ENCODE data around the gene AKR7A3.
"Not testable (repeated sequence)": the region's sequence is repeated elsewhere in the genome, so short reads cannot be mapped to it uniquely, and the experiment has no call there.

The AKR7A3 gene

GRCh38 chr1:19257178-19257914, 31.2 kb downstream of the AKR7A3 start:
- in situ Hi-C loops (cut with MboI; ENCODE audit: low sequenced_read_pairs): no loop called here

- in situ Hi-C loops (cut with MboI; ENCODE audit: low sequenced_read_pairs): not testable (repeated sequence)
Observed at GRCh38 chr1:19256301-19256700, 32.3 kb downstream of the AKR7A3 start.

- in situ Hi-C loops (cut with MboI; ENCODE audit: low sequenced_read_pairs): no loop called here
Observed at GRCh38 chr1:19255288-19255687, 33.3 kb downstream of the AKR7A3 start.

- in situ Hi-C loops (cut with MboI; ENCODE audit: low sequenced_read_pairs): no loop called here
Observed at GRCh38 chr1:19254416-19254815, 34.2 kb downstream of the AKR7A3 start.

GRCh38 chr1:19251305-19252196, 37.0 kb downstream of the AKR7A3 start, which contains the start of the genes EMC1 and MRTO4:
TSS of gene EMC1 (minus strand) at chr1:19251524. CDS start at chr1:19251509, 15 bp downstream.
TSS of gene MRTO4 (plus strand) at chr1:19251805. CDS start at chr1:19251836, 31 bp downstream.
- in situ Hi-C loops (cut with MboI; ENCODE audit: low sequenced_read_pairs): no loop called here

DNA sequence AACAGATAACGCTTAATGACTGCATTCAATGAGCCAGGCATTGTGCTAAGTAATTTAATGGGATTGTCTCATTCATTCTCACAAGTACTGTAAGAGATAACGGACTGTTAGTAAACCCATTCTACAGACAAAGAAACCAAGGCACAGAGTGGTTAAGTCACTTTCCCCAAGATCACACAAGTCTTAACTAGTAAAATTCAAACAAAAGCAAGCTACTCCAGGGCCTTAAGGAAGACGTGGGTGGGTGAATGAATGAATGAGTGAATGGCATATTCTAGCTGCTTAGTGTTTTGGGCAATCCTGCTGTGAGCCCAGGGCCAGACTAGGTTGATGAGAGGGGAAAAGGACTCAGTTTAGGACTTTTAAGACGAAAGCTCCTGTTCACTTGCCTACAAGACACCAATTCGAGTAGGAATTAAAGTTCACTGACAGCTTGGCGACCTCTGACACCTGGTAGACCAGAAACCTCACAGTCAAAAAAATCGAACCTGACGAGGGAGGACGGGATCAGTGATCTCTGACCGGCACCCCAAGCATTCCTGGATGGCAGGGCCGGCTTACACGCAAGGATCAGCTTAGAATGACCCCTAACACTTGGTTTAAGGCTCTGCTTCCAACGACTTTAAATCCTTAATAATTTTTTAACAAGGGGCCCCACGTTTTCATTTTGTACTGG, 37.8 kb downstream of the AKR7A3 start:
- in situ Hi-C loops (cut with MboI; ENCODE audit: low sequenced_read_pairs): no loop called here

DNA sequence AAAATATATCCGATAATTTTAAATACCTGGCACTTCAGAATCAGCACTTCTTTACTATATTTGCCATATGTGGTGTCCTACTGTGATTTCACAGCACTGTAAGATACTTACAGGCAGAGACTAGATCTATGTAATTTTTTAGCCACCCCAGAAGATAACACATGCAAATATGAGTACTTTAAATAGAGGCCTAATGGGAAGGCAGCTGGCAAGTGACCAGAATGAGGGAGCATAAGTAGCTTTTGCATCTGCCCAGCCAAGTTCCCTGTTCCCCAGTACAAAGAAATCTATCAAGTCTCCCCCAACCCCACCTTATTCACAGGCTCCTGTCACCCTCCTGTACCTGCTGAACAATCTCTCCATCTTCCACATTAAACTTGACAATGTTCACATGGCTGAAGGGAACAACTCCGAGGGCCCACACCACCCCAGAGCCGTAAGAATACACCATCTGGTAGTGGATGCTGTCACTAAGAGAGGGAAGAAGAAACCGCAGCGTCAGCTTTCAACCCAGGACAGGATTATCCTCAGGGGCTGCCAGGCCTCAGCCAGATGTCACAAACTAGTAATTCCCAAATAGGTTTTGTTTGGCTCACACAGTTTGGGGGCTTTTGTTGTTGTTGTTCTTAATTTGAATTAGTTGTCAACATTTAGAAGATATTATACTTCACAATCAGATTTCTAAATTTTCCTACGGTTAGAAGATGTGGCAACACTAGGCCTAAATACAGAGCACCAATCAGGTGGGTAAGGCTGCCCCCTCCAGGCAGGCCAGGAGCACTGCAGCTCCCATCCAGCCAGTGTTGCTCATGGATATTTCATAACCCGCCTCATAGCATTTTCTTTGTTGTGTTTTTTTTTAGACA, 47.7 kb downstream of the AKR7A3 start:
- in situ Hi-C loops (cut with MboI; ENCODE audit: low sequenced_read_pairs): no loop called here

GRCh38 chr1:19239876-19240275, 48.7 kb downstream of the AKR7A3 start:
- in situ Hi-C loops (cut with MboI; ENCODE audit: low sequenced_read_pairs): no loop called here

DNA sequence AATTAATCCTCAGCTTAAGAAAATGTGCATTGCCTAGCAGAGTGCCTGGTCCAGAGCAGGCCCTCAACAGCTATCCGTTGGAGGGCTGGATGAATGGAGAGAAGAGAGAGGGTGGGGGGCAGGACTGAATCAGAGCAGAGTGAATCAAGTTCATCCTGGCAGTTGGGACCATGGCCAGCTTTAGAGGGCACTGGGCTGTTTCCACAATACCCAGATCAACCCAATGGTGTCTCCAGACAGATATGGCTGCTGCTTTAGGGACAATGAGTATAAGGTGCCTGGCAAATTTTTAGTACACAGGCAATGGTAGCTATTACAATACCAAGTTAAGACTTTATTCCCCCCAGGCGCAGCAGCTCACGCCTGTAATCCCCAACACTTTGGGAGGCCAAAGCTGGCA, 54.3 kb downstream of the AKR7A3 start:
- in situ Hi-C loops (cut with MboI; ENCODE audit: low sequenced_read_pairs): no loop called here

All from hTERT RPE-1 (cell line).